ENCODE measurements around the gene PTPN7. TPM values are rescaled to one million over a fixed set of nuclear protein-coding genes. Genes with fewer than 3 reads are reported as not detected.

PTPN7 gene
- total RNA-seq, 1 experiment from 2014 or later: 2.2 TPM

DNA sequence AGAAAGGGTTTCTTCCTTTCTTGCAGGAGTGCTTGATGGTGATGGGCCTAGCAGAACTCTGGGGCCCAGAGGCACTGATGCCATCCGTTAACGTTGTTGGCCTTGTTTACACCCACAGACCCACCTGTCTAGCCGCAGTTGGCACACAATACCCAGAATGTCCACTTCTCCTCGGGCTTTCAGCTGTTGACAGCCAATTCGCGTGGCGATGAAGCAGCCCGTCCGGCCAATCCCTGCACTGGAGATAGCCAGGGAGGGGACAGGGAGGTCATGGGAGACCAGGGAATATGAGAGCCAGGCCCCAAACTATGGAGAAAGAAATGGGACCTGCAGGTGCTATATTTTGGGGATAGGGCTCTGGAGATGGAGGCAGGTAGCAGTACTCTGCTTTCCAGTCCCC is 10.2 kb downstream of the PTPN7 start:
- POLR2A ChIA-PET (ENCODE audit: low non-redundant PET): no interaction called here
- Histone ChIP-seq H3K27me3 (replicated peaks; ENCODE audit: insufficient read depth, low read depth, low read length, poor library complexity) (no peaks in the 10 kb centered on the region), H3K4me1 (ENCODE audit: insufficient read depth, low read length, poor library complexity, severe bottlenecking) (peaks cover under 1% of the 10 kb centered on the region), H3K36me3 (ENCODE audit: insufficient read depth, low read length, poor library complexity, severe bottlenecking) (no peaks in the 10 kb centered on the region), H3K9me3 (ENCODE audit: low read depth, low read length, poor library complexity, severe bottlenecking) (no peaks in the 10 kb centered on the region), H3K4me3 (ENCODE audit: low read depth, low read length, poor library complexity, severe bottlenecking) (no peak overlapping the region), H3K27ac (ENCODE audit: low read depth, low read length, poor library complexity, severe bottlenecking) (no peak overlapping the region)
- no peak for DNase-seq (ENCODE audit: low spot score)
- intact Hi-C loops (cut with micrococcal nuclease; ENCODE audit: unreplicated experiment): no loop called here
- no TSS peak for BruUV-seq (replicated peaks)
- TF ChIP-seq CTCF (conservative IDR thresholded peaks at IDR 0.05; ENCODE audit: low read depth, low read length) (no peak), EZH2 (IDR thresholded peaks at IDR 0.05; ENCODE audit: borderline replicate concordance, low read depth, low read length, poor library complexity, severe bottlenecking) (no peak)
- CTCF ChIA-PET: no interaction called here

DNA sequence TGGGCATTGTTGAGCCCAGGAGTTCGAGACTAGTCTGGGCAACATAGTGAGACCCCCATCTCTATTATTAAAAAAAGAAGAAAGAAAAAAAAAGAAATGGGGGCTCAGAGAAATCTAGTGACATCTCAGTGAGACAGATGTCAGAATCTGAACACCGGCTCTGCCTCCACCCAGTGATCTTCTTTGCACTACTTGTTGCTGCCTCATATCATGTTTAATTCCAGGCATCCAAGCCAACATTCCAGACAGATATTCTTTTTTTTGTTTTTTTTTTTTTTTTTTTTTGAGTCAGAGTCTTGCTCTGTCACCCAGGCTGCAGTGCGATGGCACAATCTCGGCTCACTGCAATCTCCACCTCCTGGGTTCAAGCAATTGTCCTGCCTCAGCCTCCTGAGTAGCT is 10.8 kb downstream of the PTPN7 start:
- intact Hi-C loops (cut with micrococcal nuclease; ENCODE audit: unreplicated experiment): no loop called here
- DNase-seq (ENCODE audit: low spot score): no peak
- ChIA-PET POLR2A (ENCODE audit: low non-redundant PET) (no interaction called here), CTCF (no interaction called here)
- no peaks in the 10 kb centered on the region for H3K36me3 ChIP-seq (ENCODE audit: insufficient read depth, low read length, poor library complexity, severe bottlenecking)
- H3K27ac ChIP-seq (ENCODE audit: low read depth, low read length, poor library complexity, severe bottlenecking): no peak overlapping the region
- H3K4me1 ChIP-seq (ENCODE audit: insufficient read depth, low read length, poor library complexity, severe bottlenecking): no peaks in the 10 kb centered on the region
- no peaks in the 10 kb centered on the region for H3K27me3 ChIP-seq (replicated peaks; ENCODE audit: insufficient read depth, low read depth, low read length, poor library complexity)
- TF ChIP-seq CTCF (conservative IDR thresholded peaks at IDR 0.05; ENCODE audit: low read depth, low read length): no peak
- TF ChIP-seq EZH2 (IDR thresholded peaks at IDR 0.05; ENCODE audit: borderline replicate concordance, low read depth, low read length, poor library complexity, severe bottlenecking): no peak
- no TSS peak for BruUV-seq (replicated peaks)
- H3K9me3 ChIP-seq (ENCODE audit: low read depth, low read length, poor library complexity, severe bottlenecking): no peaks in the 10 kb centered on the region
- H3K4me3 ChIP-seq (ENCODE audit: low read depth, low read length, poor library complexity, severe bottlenecking): no peak overlapping the region

GRCh38 chr1:202148391-202148790 is 12.0 kb downstream of the PTPN7 start:
- Histone ChIP-seq H3K36me3 (ENCODE audit: insufficient read depth, low read length, poor library complexity, severe bottlenecking) (no peaks in the 10 kb centered on the region), H3K4me1 (ENCODE audit: insufficient read depth, low read length, poor library complexity, severe bottlenecking) (no peaks in the 10 kb centered on the region), H3K4me3 (ENCODE audit: low read depth, low read length, poor library complexity, severe bottlenecking) (no peak overlapping the region), H3K27me3 (replicated peaks; ENCODE audit: insufficient read depth, low read depth, low read length, poor library complexity) (no peaks in the 10 kb centered on the region), H3K9me3 (ENCODE audit: low read depth, low read length, poor library complexity, severe bottlenecking) (no peaks in the 10 kb centered on the region), H3K27ac (ENCODE audit: low read depth, low read length, poor library complexity, severe bottlenecking) (no peak overlapping the region)
- no peak for TF ChIP-seq EZH2 (IDR thresholded peaks at IDR 0.05; ENCODE audit: borderline replicate concordance, low read depth, low read length, poor library complexity, severe bottlenecking)
- no peak for TF ChIP-seq CTCF (conservative IDR thresholded peaks at IDR 0.05; ENCODE audit: low read depth, low read length)
- intact Hi-C loops (cut with micrococcal nuclease; ENCODE audit: unreplicated experiment): no loop called here
- no peak for DNase-seq (ENCODE audit: low spot score)
- BruUV-seq (replicated peaks): no TSS peak
- POLR2A ChIA-PET (ENCODE audit: low non-redundant PET): no interaction called here
- CTCF ChIA-PET: no interaction called here
